ENCODE measurements around the gene PCP4. TPM values are rescaled to one million over a fixed set of nuclear protein-coding genes. Genes with fewer than 3 reads are reported as not detected.

PCP4 gene
- total and polyA plus RNA-seq, 3 donors from 2014 or later = 0.74 to 15.4 (median 0.94) TPM

GRCh38 chr21:39855595-39855994 is 11.6 kb upstream of the PCP4 start:
- H3K4me3 ChIP-seq = no peak overlapping the region
- no peaks in the 10 kb centered on the region for H3K9me3 ChIP-seq
- no peaks in the 10 kb centered on the region for H3K4me1 ChIP-seq
- H3K27ac ChIP-seq = no peak overlapping the region
- TF ChIP-seq POLR2A (IDR thresholded peaks at IDR 0.05) = no peak
- no peak for TF ChIP-seq CTCF (IDR thresholded peaks at IDR 0.05)
- WGBS, 2 donors = 95 to 96% methylated on average over 4 of the region's 4 CpGs
- no peaks in the 10 kb centered on the region for H3K27me3 ChIP-seq
- intact Hi-C loops (cut with DNase I; ENCODE audit: low total_unique reads) = no loop called here
- no peaks in the 10 kb centered on the region for H3K36me3 ChIP-seq (ENCODE audit: low read depth, missing control alignments)
- DNase-seq = no peak

- Histone ChIP-seq H3K4me1 (no peaks in the 10 kb centered on the region), H3K9me3 (no peaks in the 10 kb centered on the region), H3K27ac (no peak overlapping the region), H3K4me3 (no peak overlapping the region), H3K27me3 (no peaks in the 10 kb centered on the region), H3K36me3 (ENCODE audit: low read depth, missing control alignments) (no peaks in the 10 kb centered on the region)
- WGBS, 2 donors = 71 to 79% methylated on average over 1 of the region's 1 CpG
- DNase-seq = no peak
- TF ChIP-seq POLR2A (IDR thresholded peaks at IDR 0.05) = no peak
- TF ChIP-seq CTCF (IDR thresholded peaks at IDR 0.05) = no peak
- intact Hi-C loops (cut with DNase I; ENCODE audit: low total_unique reads) = no loop called here
These were observed 6.6 kb upstream of the PCP4 start for GRCh38 chr21:39860600-39860999.

- H3K36me3 ChIP-seq (ENCODE audit: low read depth, missing control alignments) = no peaks in the 10 kb centered on the region
- no peaks in the 10 kb centered on the region for H3K4me1 ChIP-seq
- H3K27ac ChIP-seq = no peak overlapping the region
- 80% methylated on average over 4 of the region's 4 CpGs for WGBS, 2 donors
- H3K9me3 ChIP-seq = no peaks in the 10 kb centered on the region
- intact Hi-C loops (cut with DNase I; ENCODE audit: low total_unique reads) = no loop called here
- TF ChIP-seq CTCF (IDR thresholded peaks at IDR 0.05) = no peak
- no peak for TF ChIP-seq POLR2A (IDR thresholded peaks at IDR 0.05)
- no peaks in the 10 kb centered on the region for H3K27me3 ChIP-seq
- no peak for DNase-seq
- no peak overlapping the region for H3K4me3 ChIP-seq
These were observed 4.1 kb upstream of the PCP4 start for GRCh38 chr21:39863111-39863510.

GRCh38 chr21:39866093-39866492 is 1.1 kb upstream of the PCP4 start:
- no peak for TF ChIP-seq POLR2A (IDR thresholded peaks at IDR 0.05)
- TF ChIP-seq CTCF (IDR thresholded peaks at IDR 0.05) = no peak
- Histone ChIP-seq H3K36me3 (ENCODE audit: low read depth, missing control alignments) (no peaks in the 10 kb centered on the region), H3K4me1 (no peaks in the 10 kb centered on the region), H3K27ac (no peak overlapping the region), H3K27me3 (no peaks in the 10 kb centered on the region), H3K4me3 (no peak overlapping the region), H3K9me3 (no peaks in the 10 kb centered on the region)
- intact Hi-C loops (cut with DNase I; ENCODE audit: low total_unique reads) = no loop called here
- WGBS, 2 donors = 88 to 94% methylated on average over 10 of the region's 10 CpGs
- DNase-seq = no peak

- DNase-seq = no peak
- Histone ChIP-seq H3K4me1 (no peaks in the 10 kb centered on the region), H3K9me3 (no peaks in the 10 kb centered on the region), H3K27ac (no peak overlapping the region), H3K36me3 (ENCODE audit: low read depth, missing control alignments) (no peaks in the 10 kb centered on the region), H3K27me3 (no peaks in the 10 kb centered on the region), H3K4me3 (no peak overlapping the region)
- WGBS, 2 donors = 76 to 85% methylated on average over 8 to 11 of the region's 11 CpGs
- TF ChIP-seq POLR2A (IDR thresholded peaks at IDR 0.05) (no peak), CTCF (IDR thresholded peaks at IDR 0.05) (no peak)
- intact Hi-C loops (cut with DNase I; ENCODE audit: low total_unique reads) = no loop called here
These were observed 2.0 kb downstream of the PCP4 start for GRCh38 chr21:39869141-39869818.
